SHP77 (cell line): Measurements from ENCODE around the gene ZNF850.
A peak's percentile ranks its signal among the peaks of the same experiment; 100 is the strongest.

Source experiments
- DNase-seq, 2 experiments: peaks; one replicate each; lab custom pipeline; 2025; lab: John Stamatoyannopoulos, UW

Gene ZNF850

GRCh38 chr19:36688058-36688457 is 84.5 kb downstream of the ZNF850 start:
- DNase-seq = no peak

- peak; percentile 94 to 95 for DNase-seq
Observed at GRCh38 chr19:36687214-36688056, 85.2 kb downstream of the ZNF850 start, which contains the start of gene ZNF567. Gene ZNF567, plus strand, starts transcription at chr19:36687612. Its CDS starts 7,256 bp downstream, at chr19:36694868.

GRCh38 chr19:36686365-36687213 is 86.0 kb downstream of the ZNF850 start:
- peak in 1 of 2 experiments; percentile 21 for DNase-seq

- no peak for DNase-seq
Observed at GRCh38 chr19:36685835-36686234, 86.8 kb downstream of the ZNF850 start.

- no peak for DNase-seq
Observed at GRCh38 chr19:36679455-36679854, 93.2 kb downstream of the ZNF850 start.

GRCh38 chr19:36674201-36674600 is 98.4 kb downstream of the ZNF850 start:
- DNase-seq = no peak

GRCh38 chr19:36672368-36672767 is 100.2 kb downstream of the ZNF850 start:
- no peak for DNase-seq

- no peak for DNase-seq
Observed at GRCh38 chr19:36668646-36669045, 104.0 kb downstream of the ZNF850 start.

GRCh38 chr19:36665832-36666231 is 106.8 kb downstream of the ZNF850 start:
- DNase-seq = no peak
